Measurements from ENCODE around the gene TRIP13. TPM values are rescaled to one million over a fixed set of nuclear protein-coding genes. Genes with fewer than 3 reads are reported as not detected.

TRIP13 gene
- total and polyA plus RNA-seq, 9 of the 15 experiments (the other 6 are each of a cell fraction or from before 2014, with no cell fraction given) = 24.1 to 116 (median 53.2) TPM

DNA sequence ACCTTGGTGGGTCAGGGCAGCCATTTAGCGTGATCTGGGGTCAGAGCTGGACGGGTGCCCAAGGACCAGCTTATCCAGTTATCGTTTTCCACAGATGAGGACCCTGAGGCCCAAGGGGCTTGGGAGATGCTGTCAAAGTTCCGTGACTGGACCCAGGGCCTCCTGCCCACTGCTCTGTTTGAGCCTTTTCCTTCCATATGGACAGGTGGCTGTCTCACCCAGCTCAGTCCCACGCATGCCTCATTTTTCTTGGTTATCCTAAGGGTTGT lies 56.5 kb downstream of the TRIP13 start:
- peaks cover 19% of the 10 kb centered on the region for H4K20me1 ChIP-seq (replicated peaks; ENCODE audit: control insufficient read depth, insufficient read depth, low read length)
- TF ChIP-seq YBX1 (IDR thresholded peaks at IDR 0.05) (no peak), RCOR1 (IDR thresholded peaks at IDR 0.05; ENCODE audit: borderline replicate concordance in 1 of 2, low read depth in 2 of 2, low read length in 2 of 2) (no peak), MTA2 (IDR thresholded peaks at IDR 0.05; ENCODE audit: low read depth) (no peak), SMARCA5 (IDR thresholded peaks at IDR 0.05) (no peak), HCFC1 (IDR thresholded peaks at IDR 0.05; ENCODE audit: low read depth, low read length) (no peak), MNT (conservative IDR thresholded peaks at IDR 0.05) (no peak), GABPA (tag; conservative IDR thresholded peaks at IDR 0.05; ENCODE audit: low read depth) (no peak), ZNF133 (CRISPR knock-in tag; IDR thresholded peaks at IDR 0.05) (no peak), GABPB2 (CRISPR knock-in tag; conservative IDR thresholded peaks at IDR 0.05) (no peak), OTX1 (CRISPR knock-in tag; IDR thresholded peaks at IDR 0.05) (no peak), THRAP3 (IDR thresholded peaks at IDR 0.05; ENCODE audit: borderline replicate concordance) (no peak), SRSF7 (optimal IDR thresholded peaks at IDR 0.05; ENCODE audit: low read depth, low read length) (no peak), ZSCAN32 (CRISPR knock-in tag; IDR thresholded peaks at IDR 0.05) (no peak), IRF2 (CRISPR knock-in tag; IDR thresholded peaks at IDR 0.05) (no peak)
- TF ChIP-seq, protein P1, sequence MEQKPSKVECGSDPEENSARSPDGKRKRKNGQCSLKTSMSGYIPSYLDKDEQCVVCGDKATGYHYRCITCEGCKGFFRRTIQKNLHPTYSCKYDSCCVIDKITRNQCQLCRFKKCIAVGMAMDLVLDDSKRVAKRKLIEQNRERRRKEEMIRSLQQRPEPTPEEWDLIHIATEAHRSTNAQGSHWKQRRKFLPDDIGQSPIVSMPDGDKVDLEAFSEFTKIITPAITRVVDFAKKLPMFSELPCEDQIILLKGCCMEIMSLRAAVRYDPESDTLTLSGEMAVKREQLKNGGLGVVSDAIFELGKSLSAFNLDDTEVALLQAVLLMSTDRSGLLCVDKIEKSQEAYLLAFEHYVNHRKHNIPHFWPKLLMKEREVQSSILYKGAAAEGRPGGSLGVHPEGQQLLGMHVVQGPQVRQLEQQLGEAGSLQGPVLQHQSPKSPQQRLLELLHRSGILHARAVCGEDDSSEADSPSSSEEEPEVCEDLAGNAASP (IDR thresholded peaks at IDR 0.05) = no peak
- TF ChIP-seq, protein P2, sequence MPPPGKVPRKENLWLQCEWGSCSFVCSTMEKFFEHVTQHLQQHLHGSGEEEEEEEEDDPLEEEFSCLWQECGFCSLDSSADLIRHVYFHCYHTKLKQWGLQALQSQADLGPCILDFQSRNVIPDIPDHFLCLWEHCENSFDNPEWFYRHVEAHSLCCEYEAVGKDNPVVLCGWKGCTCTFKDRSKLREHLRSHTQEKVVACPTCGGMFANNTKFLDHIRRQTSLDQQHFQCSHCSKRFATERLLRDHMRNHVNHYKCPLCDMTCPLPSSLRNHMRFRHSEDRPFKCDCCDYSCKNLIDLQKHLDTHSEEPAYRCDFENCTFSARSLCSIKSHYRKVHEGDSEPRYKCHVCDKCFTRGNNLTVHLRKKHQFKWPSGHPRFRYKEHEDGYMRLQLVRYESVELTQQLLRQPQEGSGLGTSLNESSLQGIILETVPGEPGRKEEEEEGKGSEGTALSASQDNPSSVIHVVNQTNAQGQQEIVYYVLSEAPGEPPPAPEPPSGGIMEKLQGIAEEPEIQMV (tag; conservative IDR thresholded peaks at IDR 0.05; ENCODE audit: low read depth) = no peak
- TF ChIP-seq, protein P3, sequence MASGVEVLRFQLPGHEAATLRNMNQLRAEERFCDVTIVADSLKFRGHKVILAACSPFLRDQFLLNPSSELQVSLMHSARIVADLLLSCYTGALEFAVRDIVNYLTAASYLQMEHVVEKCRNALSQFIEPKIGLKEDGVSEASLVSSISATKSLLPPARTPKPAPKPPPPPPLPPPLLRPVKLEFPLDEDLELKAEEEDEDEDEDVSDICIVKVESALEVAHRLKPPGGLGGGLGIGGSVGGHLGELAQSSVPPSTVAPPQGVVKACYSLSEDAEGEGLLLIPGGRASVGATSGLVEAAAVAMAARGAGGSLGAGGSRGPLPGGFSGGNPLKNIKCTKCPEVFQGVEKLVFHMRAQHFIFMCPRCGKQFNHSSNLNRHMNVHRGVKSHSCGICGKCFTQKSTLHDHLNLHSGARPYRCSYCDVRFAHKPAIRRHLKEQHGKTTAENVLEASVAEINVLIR (CRISPR knock-in tag; IDR thresholded peaks at IDR 0.05) = no peak
- TF ChIP-seq, protein P4, sequence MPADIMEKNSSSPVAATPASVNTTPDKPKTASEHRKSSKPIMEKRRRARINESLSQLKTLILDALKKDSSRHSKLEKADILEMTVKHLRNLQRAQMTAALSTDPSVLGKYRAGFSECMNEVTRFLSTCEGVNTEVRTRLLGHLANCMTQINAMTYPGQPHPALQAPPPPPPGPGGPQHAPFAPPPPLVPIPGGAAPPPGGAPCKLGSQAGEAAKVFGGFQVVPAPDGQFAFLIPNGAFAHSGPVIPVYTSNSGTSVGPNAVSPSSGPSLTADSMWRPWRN (IDR thresholded peaks at IDR 0.05; ENCODE audit: low read depth) = no peak
- H2AFZ ChIP-seq (ENCODE audit: low read depth, low read length) = no peak overlapping the region
- H3K79me2 ChIP-seq (ENCODE audit: control insufficient read depth, insufficient read depth, low read length) = no peaks in the 10 kb centered on the region
- no peak overlapping the region for H3K4me2 ChIP-seq (ENCODE audit: insufficient read depth, low read length)
- H3K27ac ChIP-seq (ENCODE audit: extremely low read depth, low read depth, low read length) = no peak overlapping the region
- FAIRE-seq (no peak), ATAC-seq (no peak), DNase-seq (ENCODE audit: extremely low read depth in 1 of 4, low spot score in 3 of 4) (no peak)
- POLR2A ChIA-PET = interaction anchor here (0.7 to 2.1 kb wide), 3 partner anchors 12 to 292 kb away, joined by 3 to 4 read pairs (median 3); no protein-coding TSS in a partner anchor
- no peak overlapping the region for H3K9ac ChIP-seq (ENCODE audit: insufficient read depth in 1 of 2, low read depth in 2 of 2, low read length in 2 of 2)
- H3K27me3 ChIP-seq (ENCODE audit: control insufficient read depth in 2 of 2, insufficient read depth in 2 of 2, low read length in 2 of 2) = peaks cover 35 to 83% of the 10 kb centered on the region in 2 experiments; a peak in 4 of 5 replicates
- no peaks in the 10 kb centered on the region for H3K9me1 ChIP-seq (ENCODE audit: control insufficient read depth, insufficient read depth, low read length)
- in situ Hi-C loops (cut with MboI) = loop anchor here (25.0 kb wide), 1 partner anchor 688 kb away; no protein-coding TSS in a partner anchor
- no TSS peak for BruUV-seq (replicated peaks)
- no peaks in the 10 kb centered on the region for H3K9me3 ChIP-seq (replicated peaks; ENCODE audit: control insufficient read depth, insufficient read depth, low read depth, low read length)
- CTCF ChIA-PET (ENCODE audit: low intra/inter-chr PET ratio) = no interaction called here
- no peaks in the 10 kb centered on the region for H3K36me3 ChIP-seq (ENCODE audit: control insufficient read depth, insufficient read depth, low read length)
- intact Hi-C loops (cut with micrococcal nuclease) = no loop called here
- H3K4me3 ChIP-seq = no peak overlapping the region
- peaks cover 0 to 9% of the 10 kb centered on the region in 2 experiments; a peak in 1 of 5 replicates for H3K4me1 ChIP-seq (replicated peaks in 1 of 2; ENCODE audit: control insufficient read depth in 2 of 2, insufficient read depth in 2 of 2, low read length in 2 of 2)
- 5% methylated on average over 5 of the region's 5 CpGs for WGBS (ENCODE audit: insufficient coverage, low coverage, missing lambda C conversion rate)

All from K562 (cell line).